K562 (cell line): Measurements from ENCODE around the gene LPGAT1. TPM values are rescaled to one million over a fixed set of nuclear protein-coding genes. Genes with fewer than 3 reads are reported as not detected.
A peak's percentile ranks its signal among the peaks of the same experiment; 100 is the strongest.

Source experiments
- ATAC-seq: fragments of 200-7000 bp; cut with Tn5 transposase; 3 replicates; pipeline ENCODE4 v1.9.1; 2020; ENCODE audit warnings: moderate library complexity
- BruUV-seq: library from RNA; stranded (reverse); fragments of 400-500 nt; replicated peaks from 2 replicates; lab custom pipeline; 2021; lab: Mats Ljungman, UMichigan
- CTCF ChIA-PET: fragments of 300-600 bp; formaldehyde crosslinking; extraction: SDS; loops from one replicate; lab custom pipeline; 2021; ENCODE audit warnings: low intra/inter-chr PET ratio; lab: Yijun Ruan, JAX
- POLR2A ChIA-PET: fragments of 300-600, 350-650 bp; sonication (Branson Sonifier 250); formaldehyde crosslinking; extraction: SDS; loops from one replicate; lab custom pipeline; 2021; ENCODE audit warnings: antibody characterized with exemption, inconsistent platforms; lab: Yijun Ruan, JAX
- DNase-seq, 4 experiments: peaks; one replicate each; pipeline versions ENCODE4 v3.0.0 to v3.0.0-alpha.2; 2011 to 2018; ENCODE audit warnings: low spot score in 3 of 4, mixed read lengths in 3 of 4; ENCODE audit errors: extremely low read depth in 1 of 4
- FAIRE-seq: peaks from 2 replicates; lab custom pipeline; 2011; peaks lifted over from hg19 to GRCh38; lab: Jason Lieb, UNC
- H2AFZ ChIP-seq: 2 replicates; pipeline ENCODE4 v1.6.0; 2011; ENCODE audit warnings: low read depth, low read length, control low read depth, inconsistent platforms
- H3K27ac ChIP-seq: fragments of 200-600 bp; 3 replicates; pipeline ENCODE4 v1.8.0; 2011; ENCODE audit warnings: low read depth, mild to moderate bottlenecking, control low read depth, inconsistent platforms, low read length, moderate library complexity, mixed read lengths; ENCODE audit errors: extremely low read depth
- H3K27me3 ChIP-seq, 2 experiments: fragments of 300-600 bp in 1 of 2; 2 replicates in 1 of 2; 3 replicates in 1 of 2; pipeline versions ENCODE4 v1.6.0 to v1.8.0; 2011; ENCODE audit warnings: inconsistent platforms in 2 of 2, low read length in 2 of 2, mild to moderate bottlenecking in 1 of 2, mixed read lengths in 1 of 2, moderate library complexity in 1 of 2; ENCODE audit not compliant: control insufficient read depth in 2 of 2, insufficient read depth in 2 of 2
- H3K36me3 ChIP-seq: fragments of 300-600 bp; 3 replicates; pipeline ENCODE4 v1.8.0; 2011; ENCODE audit warnings: mild to moderate bottlenecking, low read length, inconsistent platforms; ENCODE audit not compliant: control insufficient read depth, insufficient read depth
- H3K4me1 ChIP-seq, 2 experiments: fragments of 200-600 bp in 1 of 2; replicated peaks in 1 of 2; 2 replicates in 1 of 2; 3 replicates in 1 of 2; pipeline versions ENCODE4 v1.5.1 to v1.8.0; 2011; ENCODE audit warnings: inconsistent platforms in 2 of 2, low read length in 2 of 2, mild to moderate bottlenecking in 1 of 2, mixed read lengths in 1 of 2, moderate library complexity in 1 of 2; ENCODE audit not compliant: control insufficient read depth in 2 of 2, insufficient read depth in 2 of 2
- H3K4me2 ChIP-seq: 2 replicates; pipeline ENCODE4 v1.6.1; 2011; ENCODE audit warnings: low read length, control low read depth, inconsistent platforms, mixed read lengths; ENCODE audit not compliant: insufficient read depth
- H3K4me3 ChIP-seq: fragments of 200-600 bp; sonication (generic), shearing (Covaris generic); 2 replicates; pipeline ENCODE4 v1.5.1; 2016; ENCODE audit warnings: control low read depth, inconsistent platforms
- H3K79me2 ChIP-seq: fragments of 200-600 bp; 3 replicates; pipeline ENCODE4 v1.8.0; 2011; ENCODE audit warnings: low read length, inconsistent platforms; ENCODE audit not compliant: control insufficient read depth, insufficient read depth
- H3K9ac ChIP-seq, 2 experiments: 2 replicates each; pipeline versions ENCODE4 v1.6.0 to v1.6.1; 2011; ENCODE audit warnings: low read depth in 2 of 2, low read length in 2 of 2, control low read depth in 1 of 2, inconsistent platforms in 1 of 2, mild to moderate bottlenecking in 1 of 2, mixed read lengths in 1 of 2; ENCODE audit not compliant: insufficient read depth in 1 of 2
- H3K9me1 ChIP-seq: one replicate; pipeline ENCODE4 v1.6.0; 2011; ENCODE audit warnings: inconsistent platforms, mild to moderate bottlenecking, low read length, moderate library complexity; ENCODE audit not compliant: control insufficient read depth, insufficient read depth
- H3K9me3 ChIP-seq: replicated peaks from 2 replicates; pipeline ENCODE4 v1.5.1; 2011; ENCODE audit warnings: low read depth, low read length, inconsistent platforms; ENCODE audit not compliant: control insufficient read depth, insufficient read depth
- H4K20me1 ChIP-seq: replicated peaks from 2 replicates; pipeline ENCODE4 v1.6.1; 2011; ENCODE audit warnings: low read length, inconsistent platforms, mixed read lengths; ENCODE audit not compliant: control insufficient read depth, insufficient read depth
- CBFA2T2 ChIP-seq: fragments of 450-650 bp; conservative IDR thresholded peaks from 2 replicates; pipeline ENCODE4 v1.6.1; 2017; ENCODE audit warnings: mild to moderate bottlenecking
- CEBPG ChIP-seq, 3 experiments: fragments of 200-800 bp in 1 of 3; sonication (Bioruptor generic) in 1 of 3; sonication (generic) in 1 of 3; formaldehyde crosslinking in 1 of 3; IDR thresholded peaks in 2 of 3; conservative IDR thresholded peaks in 1 of 3; 2 replicates each; pipeline versions ENCODE4 v1.6.1 to v1.8.0; 2016 to 2022; ENCODE audit warnings: missing compliant biosample characterization in 2 of 3, missing genetic modification characterization in 2 of 3, mild to moderate bottlenecking in 1 of 3, missing genetic modification reagents in 1 of 3
- CREM ChIP-seq: IDR thresholded peaks from 2 replicates; pipeline ENCODE4 v1.6.1; 2014; ENCODE audit warnings: antibody characterized with exemption, low read depth
- ELF1 ChIP-seq: fragments of 200-800 bp; sonication (Bioruptor generic); IDR thresholded peaks from 2 replicates; pipeline ENCODE4 v1.6.1; 2016; ENCODE audit warnings: missing genetic modification characterization, missing compliant biosample characterization
- FOSL1 ChIP-seq: fragments of 200-800 bp; sonication (Bioruptor generic); conservative IDR thresholded peaks from 2 replicates; pipeline ENCODE4 v1.6.1; 2016; ENCODE audit warnings: missing genetic modification characterization, missing compliant biosample characterization
- KHSRP ChIP-seq: fragments of 450-650 bp; IDR thresholded peaks from 2 replicates; pipeline ENCODE4 v1.6.1; 2017
- PHF20 ChIP-seq: fragments of 450-650 bp; IDR thresholded peaks from 2 replicates; pipeline ENCODE4 v1.6.1; 2018; ENCODE audit not compliant: partially characterized antibody
- PHF21A ChIP-seq: fragments of 450-650 bp; IDR thresholded peaks from 2 replicates; pipeline ENCODE4 v1.6.1; 2017; ENCODE audit warnings: low read depth, borderline replicate concordance
- POLR3A ChIP-seq: IDR thresholded peaks from 2 replicates; pipeline ENCODE4 v1.6.1; 2011; ENCODE audit warnings: borderline replicate concordance, mild to moderate bottlenecking, moderate library complexity; ENCODE audit not compliant: insufficient read length, insufficient read depth; ENCODE audit errors: extremely low read depth
- SP1 ChIP-seq: sonication (generic); formaldehyde crosslinking; IDR thresholded peaks from 2 replicates; pipeline ENCODE4 v1.8.1; 2022; ENCODE audit warnings: mild to moderate bottlenecking, missing genetic modification reagents
- TFAM ChIP-seq: fragments of 250-450 bp; sonication (Bioruptor Pico); conservative IDR thresholded peaks from 2 replicates; pipeline ENCODE4 v1.5.0; 2021; ENCODE audit warnings: mild to moderate bottlenecking, moderate library complexity
- VEZF1 ChIP-seq: fragments of 200-800 bp; sonication (Bioruptor generic); IDR thresholded peaks from 2 replicates; pipeline ENCODE4 v1.6.1; 2017; ENCODE audit warnings: missing genetic modification characterization, missing compliant biosample characterization
- XRCC3 ChIP-seq: fragments of 450-650 bp; IDR thresholded peaks from 2 replicates; pipeline ENCODE4 v1.6.1; 2017; ENCODE audit warnings: mild to moderate bottlenecking, moderate library complexity
- ZFP36 ChIP-seq: fragments of 150-350 bp; IDR thresholded peaks from 2 replicates; pipeline ENCODE4 v1.6.1; 2018; ENCODE audit warnings: low read length, low read depth; ENCODE audit not compliant: partially characterized antibody
- ZNF263 ChIP-seq: sonication (generic); formaldehyde crosslinking; IDR thresholded peaks from 2 replicates; pipeline ENCODE4 v1.8.0; 2022; ENCODE audit warnings: mild to moderate bottlenecking, missing genetic modification reagents, borderline replicate concordance
- ZNF398 ChIP-seq: fragments of 250-450 bp; sonication (Bioruptor Pico); IDR thresholded peaks from 2 replicates; pipeline ENCODE4 v1.8.0; 2021; ENCODE audit warnings: moderate library complexity, mild to moderate bottlenecking, inconsistent platforms
- WGBS: fragments of 100-300 bp; shearing (Covaris generic); methylation state at CpG from one replicate; pipeline ENCODE4 v1.1.6; 2016; ENCODE audit warnings: low coverage, mixed read lengths; ENCODE audit not compliant: insufficient coverage; ENCODE audit errors: missing lambda C conversion rate; 5-methylcytosine and 5-hydroxymethylcytosine counted together
- in situ Hi-C: fragments of 300-500 bp; cut with MboI; formaldehyde crosslinking; loops from 4 replicates; pipeline ENCODE4 v1.15.0; 2018; ENCODE audit warnings: inconsistent platforms, mixed read lengths
- intact Hi-C: fragments of 100-400 bp; cut with micrococcal nuclease; formaldehyde crosslinking; loops from 2 replicates; pipeline ENCODE4 v1.14.2; 2022
- polyA plus RNA-seq, 8 experiments: library from polyadenylated mRNA; depleted of rRNA in 4 of 8; stranded (reverse) in 5 of 8; unstranded in 3 of 8; fragments of >200 nt; fragmentation: Nextera tagmentation in 2 of 8; fragmentation: Illumina TruSeq in 1 of 8; extraction: Ambion mirVana in 2 of 8; extraction: Trizol in 1 of 8; gene quantifications; 2 replicates each; pipeline versions ENCODE4 v1.2.1 to v1.2.3, GENCODE V29; 2011 to 2014; ENCODE audit warnings: inconsistent platforms in 1 of 8, missing spikeins in 1 of 8
- total RNA-seq, 7 experiments: library from RNA; depleted of rRNA in 6 of 7; stranded (reverse); fragments of >200 nt in 6 of 7; fragmentation: Illumina TruSeq in 2 of 7; extraction: Trizol in 2 of 7; gene quantifications; 2 replicates each; pipeline versions ENCODE4 v1.2.1 to v1.2.3, GENCODE V29; 2011 to 2021; ENCODE audit warnings: low replicate concordance in 1 of 7

Gene LPGAT1
- total and polyA plus RNA-seq, 9 of the 15 experiments (the other 6 are each of a cell fraction or from before 2014, with no cell fraction given): 5.7 to 31.4 (median 16.3) TPM

GRCh38 chr1:211722277-211723175 lies 108.0 kb downstream of the LPGAT1 start:
- Histone ChIP-seq H3K36me3 (no peaks in the 10 kb centered on the region), H3K4me2 (peak overlapping the region; percentile 59), H2AFZ (peak overlapping the region; percentile 53), H3K4me3 (no peak overlapping the region), H3K9me1 (no peaks in the 10 kb centered on the region), H4K20me1 (no peaks in the 10 kb centered on the region), H3K9me3 (no peaks in the 10 kb centered on the region; the same call in 1 of the 2 replicates), H3K27me3 (no peaks in the 10 kb centered on the region), H3K79me2 (no peaks in the 10 kb centered on the region), H3K4me1 (peaks cover 15 to 23% of the 10 kb centered on the region in 2 experiments; a peak in 4 of 5 replicates), H3K9ac (peak overlapping the region in 1 of 2 experiments; percentile 5; a peak in 1 of 4 replicates), H3K27ac (peak overlapping the region; percentile 21; the same call in 1 of the 3 replicates)
- 17% methylated on average over 6 of the region's 6 CpGs for WGBS
- DNase-seq (peak; percentile 65 to 89 (median 78)), FAIRE-seq (peak; percentile 95), ATAC-seq (peak; percentile 98)
- intact Hi-C loops: no loop called here
- ChIA-PET CTCF (no interaction called here), POLR2A (interaction anchor here (0.5 to 5.9 kb wide), 15 partner anchors 9 to 744 kb away, joined by 3 to 35 read pairs (median 4); no protein-coding TSS in a partner anchor)
- in situ Hi-C loops: no loop called here
- no TSS peak for BruUV-seq
- TF ChIP-seq ZFP36 (no peak), FOSL1 (tag) (peak; percentile 93), CBFA2T2 (peak; percentile 90), POLR3A (no peak), VEZF1 (CRISPR knock-in tag) (peak; percentile 73), PHF21A (no peak), CEBPG (CRISPR knock-in tag; IDR thresholded peaks at IDR 0.05) (peak; percentile 96), CEBPG (tag; conservative IDR thresholded peaks at IDR 0.05 in 1 of 2, IDR thresholded peaks at IDR 0.05 in 1 of 2) (peak; percentile 94 to 97), ZNF263 (CRISPR knock-in tag) (no peak), PHF20 (no peak), ZNF398 (no peak), XRCC3 (no peak), TFAM (CRISPR knock-in tag) (no peak), KHSRP (no peak), SP1 (no peak), ELF1 (tag) (no peak), CREM (peak; percentile 67)
